ENCODE results near the gene ABHD16A. TPM values are rescaled to one million over a fixed set of nuclear protein-coding genes. Genes with fewer than 3 reads are reported as not detected.
A peak's percentile ranks its signal among the peaks of the same experiment; 100 is the strongest.

The ABHD16A gene
- total and polyA plus RNA-seq, 2 of the 13 experiments (the other 11 are each of a cell fraction or from before 2014, with no cell fraction given) = 43.5 to 45.4 TPM

- TF ChIP-seq, protein P1, sequence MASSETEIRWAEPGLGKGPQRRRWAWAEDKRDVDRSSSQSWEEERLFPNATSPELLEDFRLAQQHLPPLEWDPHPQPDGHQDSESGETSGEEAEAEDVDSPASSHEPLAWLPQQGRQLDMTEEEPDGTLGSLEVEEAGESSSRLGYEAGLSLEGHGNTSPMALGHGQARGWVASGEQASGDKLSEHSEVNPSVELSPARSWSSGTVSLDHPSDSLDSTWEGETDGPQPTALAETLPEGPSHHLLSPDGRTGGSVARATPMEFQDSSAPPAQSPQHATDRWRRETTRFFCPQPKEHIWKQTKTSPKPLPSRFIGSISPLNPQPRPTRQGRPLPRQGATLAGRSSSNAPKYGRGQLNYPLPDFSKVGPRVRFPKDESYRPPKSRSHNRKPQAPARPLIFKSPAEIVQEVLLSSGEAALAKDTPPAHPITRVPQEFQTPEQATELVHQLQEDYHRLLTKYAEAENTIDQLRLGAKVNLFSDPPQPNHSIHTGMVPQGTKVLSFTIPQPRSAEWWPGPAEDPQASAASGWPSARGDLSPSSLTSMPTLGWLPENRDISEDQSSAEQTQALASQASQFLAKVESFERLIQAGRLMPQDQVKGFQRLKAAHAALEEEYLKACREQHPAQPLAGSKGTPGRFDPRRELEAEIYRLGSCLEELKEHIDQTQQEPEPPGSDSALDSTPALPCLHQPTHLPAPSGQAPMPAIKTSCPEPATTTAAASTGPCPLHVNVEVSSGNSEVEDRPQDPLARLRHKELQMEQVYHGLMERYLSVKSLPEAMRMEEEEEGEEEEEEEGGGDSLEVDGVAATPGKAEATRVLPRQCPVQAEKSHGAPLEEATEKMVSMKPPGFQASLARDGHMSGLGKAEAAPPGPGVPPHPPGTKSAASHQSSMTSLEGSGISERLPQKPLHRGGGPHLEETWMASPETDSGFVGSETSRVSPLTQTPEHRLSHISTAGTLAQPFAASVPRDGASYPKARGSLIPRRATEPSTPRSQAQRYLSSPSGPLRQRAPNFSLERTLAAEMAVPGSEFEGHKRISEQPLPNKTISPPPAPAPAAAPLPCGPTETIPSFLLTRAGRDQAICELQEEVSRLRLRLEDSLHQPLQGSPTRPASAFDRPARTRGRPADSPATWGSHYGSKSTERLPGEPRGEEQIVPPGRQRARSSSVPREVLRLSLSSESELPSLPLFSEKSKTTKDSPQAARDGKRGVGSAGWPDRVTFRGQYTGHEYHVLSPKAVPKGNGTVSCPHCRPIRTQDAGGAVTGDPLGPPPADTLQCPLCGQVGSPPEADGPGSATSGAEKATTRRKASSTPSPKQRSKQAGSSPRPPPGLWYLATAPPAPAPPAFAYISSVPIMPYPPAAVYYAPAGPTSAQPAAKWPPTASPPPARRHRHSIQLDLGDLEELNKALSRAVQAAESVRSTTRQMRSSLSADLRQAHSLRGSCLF (CRISPR knock-in tag; IDR thresholded peaks at IDR 0.05; ENCODE audit: borderline replicate concordance) = no peak; the same call in 1 of the 2 replicates
- TF ChIP-seq REXO4 (CRISPR knock-in tag; IDR thresholded peaks at IDR 0.05; ENCODE audit: borderline replicate concordance) (no peak), HIVEP1 (CRISPR knock-in tag; IDR thresholded peaks at IDR 0.05) (no peak), ZNF329 (CRISPR knock-in tag; IDR thresholded peaks at IDR 0.05; ENCODE audit: low read depth) (no peak; the same call in 1 of the 2 replicates), MLLT10 (CRISPR knock-in tag; IDR thresholded peaks at IDR 0.05) (no peak), ZNF431 (CRISPR knock-in tag; IDR thresholded peaks at IDR 0.05; ENCODE audit: borderline replicate concordance, low read depth) (no peak; the same call in 1 of the 2 replicates), ZNF232 (CRISPR knock-in tag; IDR thresholded peaks at IDR 0.05; ENCODE audit: borderline replicate concordance) (peak; percentile 67; the same call in 1 of the 2 replicates), KDM6A (CRISPR knock-in tag; IDR thresholded peaks at IDR 0.05; ENCODE audit: low read depth) (0 out of 2 replicates have a peak, but pooled peaks have one; percentile 8), NR2F2 (IDR thresholded peaks at IDR 0.05; ENCODE audit: borderline replicate concordance, low read depth) (peak; percentile 69; the same call in 1 of the 2 replicates), RFX1 (IDR thresholded peaks at IDR 0.05) (no peak), NR1H2 (CRISPR knock-in tag; IDR thresholded peaks at IDR 0.05; ENCODE audit: borderline replicate concordance, low read depth) (no peak), FOXC1 (CRISPR knock-in tag; IDR thresholded peaks at IDR 0.05; ENCODE audit: borderline replicate concordance) (no peak), BATF2 (CRISPR knock-in tag; IDR thresholded peaks at IDR 0.05) (no peak), USF2 (IDR thresholded peaks at IDR 0.05; ENCODE audit: low read depth, low read length) (no peak), USF2 (CRISPR knock-in tag; IDR thresholded peaks at IDR 0.05; ENCODE audit: borderline replicate concordance) (no peak), ZKSCAN8 (CRISPR knock-in tag; IDR thresholded peaks at IDR 0.05; ENCODE audit: borderline replicate concordance) (no peak)
- TF ChIP-seq, protein P2, sequence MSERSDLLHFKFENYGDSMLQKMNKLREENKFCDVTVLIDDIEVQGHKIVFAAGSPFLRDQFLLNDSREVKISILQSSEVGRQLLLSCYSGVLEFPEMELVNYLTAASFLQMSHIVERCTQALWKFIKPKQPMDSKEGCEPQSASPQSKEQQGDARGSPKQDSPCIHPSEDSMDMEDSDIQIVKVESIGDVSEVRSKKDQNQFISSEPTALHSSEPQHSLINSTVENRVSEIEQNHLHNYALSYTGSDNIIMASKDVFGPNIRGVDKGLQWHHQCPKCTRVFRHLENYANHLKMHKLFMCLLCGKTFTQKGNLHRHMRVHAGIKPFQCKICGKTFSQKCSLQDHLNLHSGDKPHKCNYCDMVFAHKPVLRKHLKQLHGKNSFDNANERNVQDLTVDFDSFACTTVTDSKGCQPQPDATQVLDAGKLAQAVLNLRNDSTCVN (CRISPR knock-in tag; IDR thresholded peaks at IDR 0.05; ENCODE audit: borderline replicate concordance) = no peak; the same call in 1 of the 2 replicates
- TF ChIP-seq, protein P3, sequence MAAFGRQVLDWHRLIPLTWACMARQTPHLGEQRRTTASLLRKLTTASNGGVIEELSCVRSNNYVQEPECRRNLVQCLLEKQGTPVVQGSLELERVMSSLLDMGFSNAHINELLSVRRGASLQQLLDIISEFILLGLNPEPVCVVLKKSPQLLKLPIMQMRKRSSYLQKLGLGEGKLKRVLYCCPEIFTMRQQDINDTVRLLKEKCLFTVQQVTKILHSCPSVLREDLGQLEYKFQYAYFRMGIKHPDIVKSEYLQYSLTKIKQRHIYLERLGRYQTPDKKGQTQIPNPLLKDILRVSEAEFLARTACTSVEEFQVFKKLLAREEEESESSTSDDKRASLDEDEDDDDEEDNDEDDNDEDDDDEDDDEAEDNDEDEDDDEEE (CRISPR knock-in tag; IDR thresholded peaks at IDR 0.05) = no peak; the same call in 1 of the 2 replicates
Measured at GRCh38 chr6:31664790-31665500, 38.2 kb downstream of the ABHD16A start, which contains the start of gene GPANK1 (continued).
